Stimulated activated CD8-positive, alpha-beta memory T cell treated with anti-CD3 and anti-CD28 coated beads, Interleukin-7, amount 100 ng/mL, for 24 hours (primary cell): ENCODE data around the gene VWCE.

ENCODE experiments used
- DNase-seq: peaks from one replicate; pipeline ENCODE4 v3.0.0-alpha.2; 2020; ENCODE audit warnings: low read depth

Gene VWCE

GRCh38 chr11:61294717-61295595 lies at the start of gene VWCE:
TSS of gene VWCE (minus strand) at chr11:61295316. CDS start at chr11:61295037, 279 bp downstream.
- peak; percentile 40 for DNase-seq

- DNase-seq: no peak
These were observed 49.0 kb upstream of the VWCE start for GRCh38 chr11:61343792-61344745.

GRCh38 chr11:61342207-61342803 lies 47.2 kb upstream of the VWCE start:
- no peak for DNase-seq

- DNase-seq: no peak
These were observed 46.6 kb upstream of the VWCE start for GRCh38 chr11:61341706-61342105.

- no peak for DNase-seq
These were observed 45.9 kb upstream of the VWCE start for GRCh38 chr11:61340979-61341378.

GRCh38 chr11:61339490-61339878 lies 44.4 kb upstream of the VWCE start:
- no peak for DNase-seq

GRCh38 chr11:61338783-61339489 lies 43.8 kb upstream of the VWCE start:
- no peak for DNase-seq

- no peak for DNase-seq
These were observed 42.8 kb upstream of the VWCE start for GRCh38 chr11:61337706-61338470.

- peak; percentile 55 for DNase-seq
These were observed 41.2 kb upstream of the VWCE start for GRCh38 chr11:61336171-61336935.

GRCh38 chr11:61335355-61335710 lies 40.2 kb upstream of the VWCE start:
- DNase-seq: no peak

- DNase-seq: no peak
These were observed 39.6 kb upstream of the VWCE start for GRCh38 chr11:61334434-61335354.

GRCh38 chr11:61333550-61334433 lies 38.7 kb upstream of the VWCE start:
- DNase-seq: no peak

GRCh38 chr11:61332797-61333549 lies 37.9 kb upstream of the VWCE start, which contains the start of the genes DDB1 and TKFC:
TSS of gene DDB1 (minus strand) at chr11:61333105. CDS start at chr11:61332968, 137 bp downstream.
TSS of gene TKFC (plus strand) at chr11:61333228. CDS start at chr11:61334729, 1,501 bp downstream.
- peak; percentile 92 for DNase-seq

GRCh38 chr11:61332281-61332796 lies 37.2 kb upstream of the VWCE start:
- no peak for DNase-seq

GRCh38 chr11:61331651-61332050 lies 36.5 kb upstream of the VWCE start:
- DNase-seq: no peak

- no peak for DNase-seq
These were observed 34.8 kb upstream of the VWCE start for GRCh38 chr11:61329871-61330270.

GRCh38 chr11:61328351-61328750 lies 33.2 kb upstream of the VWCE start:
- no peak for DNase-seq
